Progenitor cell of endocrine pancreas (in vitro differentiated cells): ENCODE results near the gene IGFBP1. TPM values are rescaled to one million over a fixed set of nuclear protein-coding genes. Genes with fewer than 3 reads are reported as not detected.

Source experiments
- DNase-seq: peaks from one replicate; pipeline ENCODE4 v3.0.0; 2021; ENCODE audit warnings: low spot score; ENCODE audit not compliant: unreplicated experiment
- H3K27ac Mint-ChIP-seq: 2 replicates; pipeline ENCODE4 v1.8.0; 2021; ENCODE audit warnings: mild to moderate bottlenecking, moderate library complexity, mixed read lengths
- H3K27me3 Mint-ChIP-seq: 2 replicates; pipeline ENCODE4 v1.8.0; 2021; ENCODE audit warnings: mixed read lengths
- H3K36me3 Mint-ChIP-seq: 2 replicates; pipeline ENCODE4 v1.8.0; 2022; ENCODE audit warnings: mixed read lengths; ENCODE audit not compliant: insufficient read depth
- H3K4me1 Mint-ChIP-seq: 2 replicates; pipeline ENCODE4 v1.8.0; 2021; ENCODE audit warnings: low read depth, mixed read lengths
- H3K4me3 Mint-ChIP-seq: 2 replicates; pipeline ENCODE4 v1.8.0; 2021; ENCODE audit warnings: low read depth, mild to moderate bottlenecking, moderate library complexity, mixed read lengths
- H3K9me3 Mint-ChIP-seq: 2 replicates; pipeline ENCODE4 v1.8.0; 2021; ENCODE audit warnings: low read depth, mixed read lengths
- total RNA-seq: library from RNA; stranded (reverse); gene quantifications from 2 replicates; pipeline ENCODE4 v1.2.1, GENCODE V29; 2021
- TF ChIP-seq, protein P1 (sequence below): fragments of 200-600 bp; sonication (generic); IDR thresholded peaks from one replicate; pipeline ENCODE4 v1.5.0; 2021; ENCODE audit warnings: antibody characterized with exemption, mild to moderate bottlenecking; ENCODE audit not compliant: unreplicated experiment

IGFBP1 gene
- total RNA-seq, 1 donor from 2014 or later: 0.24 TPM

GRCh38 chr7:45890902-45891461, 2.7 kb downstream of the IGFBP1 start:
- peaks cover 60% of the 10 kb centered on the region for H3K27me3 Mint-ChIP-seq
- no peaks in the 10 kb centered on the region for H3K9me3 Mint-ChIP-seq
- H3K4me1 Mint-ChIP-seq: peaks cover 11% of the 10 kb centered on the region
- TF ChIP-seq, protein P1, sequence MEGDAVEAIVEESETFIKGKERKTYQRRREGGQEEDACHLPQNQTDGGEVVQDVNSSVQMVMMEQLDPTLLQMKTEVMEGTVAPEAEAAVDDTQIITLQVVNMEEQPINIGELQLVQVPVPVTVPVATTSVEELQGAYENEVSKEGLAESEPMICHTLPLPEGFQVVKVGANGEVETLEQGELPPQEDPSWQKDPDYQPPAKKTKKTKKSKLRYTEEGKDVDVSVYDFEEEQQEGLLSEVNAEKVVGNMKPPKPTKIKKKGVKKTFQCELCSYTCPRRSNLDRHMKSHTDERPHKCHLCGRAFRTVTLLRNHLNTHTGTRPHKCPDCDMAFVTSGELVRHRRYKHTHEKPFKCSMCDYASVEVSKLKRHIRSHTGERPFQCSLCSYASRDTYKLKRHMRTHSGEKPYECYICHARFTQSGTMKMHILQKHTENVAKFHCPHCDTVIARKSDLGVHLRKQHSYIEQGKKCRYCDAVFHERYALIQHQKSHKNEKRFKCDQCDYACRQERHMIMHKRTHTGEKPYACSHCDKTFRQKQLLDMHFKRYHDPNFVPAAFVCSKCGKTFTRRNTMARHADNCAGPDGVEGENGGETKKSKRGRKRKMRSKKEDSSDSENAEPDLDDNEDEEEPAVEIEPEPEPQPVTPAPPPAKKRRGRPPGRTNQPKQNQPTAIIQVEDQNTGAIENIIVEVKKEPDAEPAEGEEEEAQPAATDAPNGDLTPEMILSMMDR: peak; percentile 74
- no peaks in the 10 kb centered on the region for H3K36me3 Mint-ChIP-seq
- H3K4me3 Mint-ChIP-seq: no peak overlapping the region
- H3K27ac Mint-ChIP-seq: no peak overlapping the region
- no peak for DNase-seq

DNA sequence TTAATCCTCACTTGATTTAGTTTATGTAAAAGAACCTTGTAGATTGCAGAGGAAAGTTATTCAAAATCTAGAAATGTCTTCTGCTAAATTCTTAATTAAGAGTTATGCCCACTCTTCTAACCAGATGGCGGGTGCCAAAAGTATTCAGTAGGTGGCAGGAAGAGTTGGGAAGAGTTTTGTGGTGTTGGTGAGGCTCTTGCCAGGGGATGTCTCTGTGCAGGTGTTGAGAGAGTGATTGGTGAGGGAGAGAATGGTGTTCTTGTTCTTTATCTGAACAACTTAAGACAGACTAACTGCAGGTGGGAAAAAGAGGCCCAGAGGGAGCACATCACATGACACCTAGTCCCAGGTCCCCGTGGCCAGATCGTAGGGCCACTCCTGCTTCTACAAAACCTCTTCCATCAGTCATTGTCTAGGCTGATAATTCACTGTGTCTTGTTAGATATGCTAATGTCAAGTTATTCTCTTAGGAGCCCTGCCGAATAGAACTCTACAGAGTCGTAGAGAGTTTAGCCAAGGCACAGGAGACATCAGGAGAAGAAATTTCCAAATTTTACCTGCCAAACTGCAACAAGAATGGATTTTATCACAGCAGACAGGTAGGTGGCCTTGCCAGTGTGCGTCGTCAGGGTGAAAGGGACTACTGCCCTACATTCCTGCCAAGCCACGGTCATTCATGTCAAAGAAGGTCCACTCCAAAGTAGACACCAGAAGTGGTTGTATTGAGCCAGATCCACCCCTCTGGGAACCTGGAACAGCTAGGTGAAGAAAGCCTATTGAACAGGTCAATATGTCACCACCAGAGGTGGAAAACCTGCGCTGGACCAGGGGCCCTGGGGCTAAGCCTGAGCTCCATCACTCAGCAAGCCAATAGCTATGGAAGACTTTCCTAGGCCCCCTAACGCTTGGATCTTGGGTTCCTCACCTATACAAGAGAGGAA, 3.4 kb downstream of the IGFBP1 start:
- Mint-ChIP-seq H3K27ac (no peak overlapping the region), H3K36me3 (no peaks in the 10 kb centered on the region), H3K27me3 (peaks cover 61% of the 10 kb centered on the region), H3K4me3 (no peak overlapping the region), H3K4me1 (peaks cover 9% of the 10 kb centered on the region), H3K9me3 (no peaks in the 10 kb centered on the region)
- no peak for DNase-seq
- TF ChIP-seq, protein P1: peak; percentile 6

DNA sequence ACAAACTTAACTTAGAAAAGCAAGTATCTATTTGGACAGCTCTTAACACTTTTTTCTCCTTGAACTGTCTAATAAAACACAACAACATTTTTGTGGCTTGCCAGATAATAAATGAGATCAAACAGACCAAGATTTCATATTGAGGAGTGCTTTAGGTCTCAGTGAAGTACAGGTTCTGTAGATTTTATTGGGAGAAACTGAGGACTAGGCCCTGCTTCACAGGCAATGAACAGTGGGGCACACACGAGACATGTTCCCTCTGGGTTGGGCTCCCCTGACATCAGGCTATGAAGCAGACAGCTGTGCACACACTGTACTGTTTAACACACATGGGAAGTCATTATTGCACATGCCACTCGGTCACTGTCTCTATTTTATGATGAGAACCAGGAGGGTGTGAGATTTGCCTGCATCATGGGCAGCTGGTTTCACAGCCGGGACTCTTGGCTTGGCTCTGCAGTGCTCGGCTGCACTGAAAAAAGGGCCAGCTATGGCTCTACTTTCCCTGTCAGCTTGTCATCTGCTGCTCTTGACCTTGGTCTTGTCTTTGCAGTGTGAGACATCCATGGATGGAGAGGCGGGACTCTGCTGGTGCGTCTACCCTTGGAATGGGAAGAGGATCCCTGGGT, 4.2 kb downstream of the IGFBP1 start:
- DNase-seq: no peak
- TF ChIP-seq, protein P1: no peak
- Mint-ChIP-seq H3K36me3 (no peaks in the 10 kb centered on the region), H3K9me3 (no peaks in the 10 kb centered on the region), H3K4me1 (peaks cover 9% of the 10 kb centered on the region), H3K4me3 (no peak overlapping the region), H3K27ac (no peak overlapping the region), H3K27me3 (peaks cover 59% of the 10 kb centered on the region)

DNA sequence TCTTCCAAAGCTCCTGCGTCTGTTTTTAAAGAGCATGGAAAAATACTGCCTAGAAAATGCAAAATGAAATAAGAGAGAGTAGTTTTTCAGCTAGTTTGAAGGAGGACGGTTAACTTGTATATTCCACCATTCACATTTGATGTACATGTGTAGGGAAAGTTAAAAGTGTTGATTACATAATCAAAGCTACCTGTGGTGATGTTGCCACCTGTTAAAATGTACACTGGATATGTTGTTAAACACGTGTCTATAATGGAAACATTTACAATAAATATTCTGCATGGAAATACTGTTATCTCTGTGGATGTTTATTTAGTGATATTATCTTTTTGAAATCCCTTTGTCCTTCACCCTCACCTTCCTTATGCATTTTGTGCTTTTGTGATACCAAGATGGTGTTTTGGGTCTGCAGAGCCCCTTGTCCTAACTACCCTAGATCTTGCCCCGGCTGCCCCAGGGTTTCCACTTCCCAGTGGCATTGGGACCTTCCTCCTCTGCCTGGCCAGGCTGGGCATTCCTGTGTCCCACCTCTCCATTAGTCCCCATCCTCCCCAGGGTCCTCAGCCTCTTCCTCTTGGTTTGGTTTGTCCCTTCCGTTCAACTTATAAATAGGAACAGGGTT, 5.2 kb downstream of the IGFBP1 start:
- no peak for DNase-seq
- H3K4me1 Mint-ChIP-seq: no peaks in the 10 kb centered on the region
- H3K27me3 Mint-ChIP-seq: peaks cover 49% of the 10 kb centered on the region
- H3K9me3 Mint-ChIP-seq: no peaks in the 10 kb centered on the region
- TF ChIP-seq, protein P1: no peak
- no peaks in the 10 kb centered on the region for H3K36me3 Mint-ChIP-seq
- no peak overlapping the region for H3K27ac Mint-ChIP-seq
- no peak overlapping the region for H3K4me3 Mint-ChIP-seq
